H9 (cell line): ENCODE measurements around the gene HOMER3. TPM values are rescaled to one million over a fixed set of nuclear protein-coding genes. Genes with fewer than 3 reads are reported as not detected.

Experiments used
- DNase-seq: peaks from one replicate; pipeline ENCODE4 v3.0.0-alpha.2; 2017
- H2AFZ ChIP-seq: one replicate; pipeline ENCODE4 v1.6.1; 2013; ENCODE audit warnings: mild to moderate bottlenecking, low read length, control low read depth, moderate library complexity
- H2AK5ac ChIP-seq: 2 replicates; pipeline ENCODE4 v1.6.1; 2013; ENCODE audit warnings: low read length, control low read depth, mixed read lengths; ENCODE audit not compliant: insufficient read length
- H2BK120ac ChIP-seq: one replicate; pipeline ENCODE4 v1.6.1; 2013; ENCODE audit warnings: low read depth, mild to moderate bottlenecking, low read length, control low read depth, inconsistent platforms; ENCODE audit not compliant: poor library complexity, severe bottlenecking
- H2BK12ac ChIP-seq: 2 replicates; pipeline ENCODE4 v1.6.1; 2013; ENCODE audit warnings: low read length, control low read depth, mixed read lengths, low read depth; ENCODE audit not compliant: insufficient read length
- H2BK15ac ChIP-seq: 2 replicates; pipeline ENCODE4 v1.6.1; 2013; ENCODE audit warnings: low read depth, low read length, control low read depth
- H2BK20ac ChIP-seq: one replicate; pipeline ENCODE4 v1.6.1; 2013; ENCODE audit warnings: low read depth, mild to moderate bottlenecking, low read length, control low read depth, inconsistent platforms; ENCODE audit not compliant: poor library complexity, severe bottlenecking
- H2BK5ac ChIP-seq: 2 replicates; pipeline ENCODE4 v1.6.1; 2013; ENCODE audit warnings: low read length, control low read depth, mixed read lengths; ENCODE audit not compliant: insufficient read length
- H3K14ac ChIP-seq: 2 replicates; pipeline ENCODE4 v1.6.1; 2013; ENCODE audit warnings: low read length, control low read depth; ENCODE audit not compliant: insufficient read depth
- H3K18ac ChIP-seq: 2 replicates; pipeline ENCODE4 v1.6.1; 2013; ENCODE audit warnings: low read depth, mild to moderate bottlenecking, mixed read lengths, low read length, control low read depth; ENCODE audit not compliant: insufficient read length
- H3K23ac ChIP-seq: 2 replicates; pipeline ENCODE4 v1.6.1; 2013; ENCODE audit warnings: low read length, control low read depth, mixed read lengths, low read depth; ENCODE audit not compliant: insufficient read length
- H3K23me2 ChIP-seq: 2 replicates; pipeline ENCODE4 v1.6.1; 2013; ENCODE audit warnings: low read depth, mild to moderate bottlenecking, mixed read lengths, low read length, control low read depth; ENCODE audit not compliant: insufficient read length, poor library complexity, severe bottlenecking
- H3K27ac ChIP-seq: 2 replicates; pipeline ENCODE4 v1.5.1; 2013; ENCODE audit warnings: low read length, control low read depth, mixed read lengths, low read depth; ENCODE audit not compliant: insufficient read length
- H3K27me3 ChIP-seq: 2 replicates; pipeline ENCODE4 v1.6.1; 2013; ENCODE audit warnings: low read length, control low read depth, inconsistent platforms; ENCODE audit not compliant: insufficient read depth
- H3K4ac ChIP-seq: 2 replicates; pipeline ENCODE4 v1.6.1; 2013; ENCODE audit warnings: low read depth, mild to moderate bottlenecking, control low read depth, inconsistent platforms, low read length, moderate library complexity
- H3K4me1 ChIP-seq: 2 replicates; pipeline ENCODE4 v1.6.1; 2013; ENCODE audit warnings: low read length, control low read depth, inconsistent platforms; ENCODE audit not compliant: insufficient read depth
- H3K4me2 ChIP-seq: 2 replicates; pipeline ENCODE4 v1.6.1; 2013; ENCODE audit warnings: low read length, control low read depth, mixed read lengths; ENCODE audit not compliant: insufficient read length, insufficient read depth
- H3K56ac ChIP-seq: 2 replicates; pipeline ENCODE4 v1.6.1; 2013; ENCODE audit warnings: low read depth, mild to moderate bottlenecking, mixed read lengths, low read length, control low read depth; ENCODE audit not compliant: insufficient read length
- H3K79me1 ChIP-seq: 2 replicates; pipeline ENCODE4 v1.6.1; 2013; ENCODE audit warnings: low read depth, mild to moderate bottlenecking, moderate library complexity, low read length, control low read depth, inconsistent platforms; ENCODE audit not compliant: insufficient read depth, poor library complexity, severe bottlenecking
- H3K79me2 ChIP-seq: 2 replicates; pipeline ENCODE4 v1.6.1; 2013; ENCODE audit warnings: low read length, control low read depth, inconsistent platforms; ENCODE audit not compliant: insufficient read depth
- H3K9ac ChIP-seq: 2 replicates; pipeline ENCODE4 v1.6.1; 2013; ENCODE audit warnings: low read length, control low read depth, mixed read lengths; ENCODE audit not compliant: insufficient read length; ENCODE audit errors: extremely low read depth
- H3K9me3 ChIP-seq: one replicate; pipeline ENCODE4 v1.6.1; 2013; ENCODE audit warnings: low read depth, low read length, inconsistent platforms; ENCODE audit not compliant: control insufficient read depth
- H3T11ph ChIP-seq: one replicate; pipeline ENCODE4 v1.6.1; 2013; ENCODE audit warnings: mild to moderate bottlenecking, low read length, control low read depth, inconsistent platforms
- H4K20me1 ChIP-seq: one replicate; pipeline ENCODE4 v1.6.1; 2013; ENCODE audit not compliant: control insufficient read depth, insufficient read length, insufficient read depth
- H4K5ac ChIP-seq: 2 replicates; pipeline ENCODE4 v1.6.1; 2013; ENCODE audit warnings: low read depth, mild to moderate bottlenecking, mixed read lengths, low read length, control low read depth; ENCODE audit not compliant: insufficient read length
- H4K8ac ChIP-seq: replicated peaks from 2 replicates; pipeline ENCODE4 v1.6.1; 2013; ENCODE audit warnings: low read length, control low read depth, mixed read lengths, low read depth; ENCODE audit not compliant: insufficient read length
- H4K91ac ChIP-seq: 2 replicates; pipeline ENCODE4 v1.6.1; 2013; ENCODE audit warnings: low read depth, mild to moderate bottlenecking, moderate library complexity, mixed read lengths, low read length, control low read depth; ENCODE audit not compliant: insufficient read length
- H3K27ac Mint-ChIP-seq, 3 experiments: 2 replicates in 2 of 3; 3 replicates in 1 of 3; pipeline ENCODE4 v1.8.0; 2020 to 2021; ENCODE audit warnings: mixed read lengths in 3 of 3, mild to moderate bottlenecking in 1 of 3, moderate library complexity in 1 of 3
- H3K27me3 Mint-ChIP-seq: 2 replicates; pipeline ENCODE4 v1.8.0; 2021; ENCODE audit warnings: low read depth, mild to moderate bottlenecking, moderate library complexity, mixed read lengths
- H3K36me3 Mint-ChIP-seq, 3 experiments: 2 replicates in 2 of 3; 3 replicates in 1 of 3; pipeline ENCODE4 v1.8.0; 2020 to 2021; ENCODE audit warnings: low read depth in 3 of 3, mixed read lengths in 3 of 3; ENCODE audit not compliant: insufficient read depth in 1 of 3
- H3K4me1 Mint-ChIP-seq, 2 experiments: 2 replicates each; pipeline ENCODE4 v1.8.0; 2020; ENCODE audit warnings: mixed read lengths in 2 of 2
- H3K4me3 Mint-ChIP-seq, 2 experiments: 2 replicates in 1 of 2; 3 replicates in 1 of 2; pipeline ENCODE4 v1.8.0; 2020 to 2021; ENCODE audit warnings: mild to moderate bottlenecking in 2 of 2, mixed read lengths in 2 of 2, moderate library complexity in 1 of 2
- H3K9me3 Mint-ChIP-seq, 2 experiments: 2 replicates in 1 of 2; 3 replicates in 1 of 2; pipeline ENCODE4 v1.8.0; 2020; ENCODE audit warnings: mild to moderate bottlenecking in 2 of 2, mixed read lengths in 2 of 2, moderate library complexity in 1 of 2
- CTCF ChIP-seq: fragments of 200-600 bp; sonication (generic); conservative IDR thresholded peaks from 3 replicates; pipeline ENCODE4 v1.8.0; 2021; ENCODE audit warnings: antibody characterized with exemption, mild to moderate bottlenecking
- WGBS: extraction: QIAGEN DNeasy Blood & Tissue Kit; methylation state at CpG from one replicate; pipeline ENCODE4 v1.1.7; 2013; ENCODE audit warnings: missing lambda C conversion rate, low lambda C conversion rate, mixed read lengths; ENCODE audit not compliant: insufficient read length; ENCODE audit errors: extremely low coverage; 5-methylcytosine and 5-hydroxymethylcytosine counted together
- total RNA-seq: library from RNA; stranded (reverse); gene quantifications from 2 replicates; pipeline ENCODE4 v1.2.1, GENCODE V29; 2021

The HOMER3 gene
- total RNA-seq, 1 experiment from 2014 or later, result 20.2 TPM

DNA sequence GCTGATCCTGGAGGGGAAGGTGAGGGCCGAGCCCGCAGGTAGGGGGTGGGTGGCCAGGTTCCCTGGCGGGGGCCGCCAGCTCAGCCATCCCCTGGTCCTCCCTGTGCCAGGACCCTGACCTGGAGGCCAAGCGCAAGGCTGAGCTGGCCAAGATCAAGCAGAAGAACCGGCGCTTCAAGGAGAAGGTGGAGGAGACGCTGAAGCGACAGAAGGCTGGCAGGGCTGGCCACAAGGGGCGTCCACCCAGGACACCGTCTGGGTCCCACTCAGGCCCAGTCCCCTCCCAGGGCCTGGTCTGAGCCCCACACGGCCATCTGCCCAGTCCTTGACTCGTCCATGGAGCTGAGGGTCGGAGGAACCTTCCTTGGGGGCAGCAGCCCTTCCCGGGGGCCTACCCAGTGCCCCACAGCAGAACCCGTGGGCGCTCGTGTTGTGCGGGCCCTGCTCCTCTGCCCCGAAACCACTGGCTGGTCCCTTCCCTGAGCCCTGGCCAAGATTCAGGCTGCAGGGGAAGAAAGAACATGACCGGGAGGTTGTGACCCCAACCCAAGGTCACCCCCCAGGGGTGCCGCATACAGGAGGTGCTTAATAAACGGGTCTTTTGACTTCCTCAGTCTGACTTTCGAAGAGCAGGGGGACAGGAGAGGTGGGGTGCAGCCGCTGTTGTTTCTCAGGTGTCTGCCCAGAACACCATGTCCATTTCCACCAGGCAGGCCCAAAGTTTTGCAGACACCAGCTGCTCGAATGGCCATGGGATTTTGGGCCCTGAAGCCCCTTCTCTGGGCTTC is 12.8 kb downstream of the HOMER3 start:
- H3K4me1 Mint-ChIP-seq, result peaks cover 4 to 5% of the 10 kb centered on the region in 2 experiments
- no peak for DNase-seq

More for the DNA sequence above, 12.8 kb downstream of the HOMER3 start:
- Histone ChIP-seq H3K23me2 (peaks cover 3% of the 10 kb centered on the region), H2AFZ (no peak overlapping the region), H3K56ac (no peak overlapping the region), H3K9me3 (no peaks in the 10 kb centered on the region), H3K14ac (no peak overlapping the region), H4K5ac (no peak overlapping the region), H2AK5ac (no peak overlapping the region), H3K18ac (no peak overlapping the region), H4K8ac (no peak overlapping the region), H2BK20ac (no peak overlapping the region), H2BK5ac (no peak overlapping the region), H3K23ac (no peak overlapping the region), H4K20me1 (no peaks in the 10 kb centered on the region), H3T11ph (no peak overlapping the region), H3K79me2 (no peaks in the 10 kb centered on the region), H3K4ac (no peak overlapping the region), H3K4me2 (no peak overlapping the region), H3K9ac (no peak overlapping the region), H3K79me1 (no peaks in the 10 kb centered on the region), H2BK12ac (no peak overlapping the region), H4K91ac (no peak overlapping the region), H3K27ac (no peak overlapping the region), H3K27me3 (no peaks in the 10 kb centered on the region), H3K4me1 (no peaks in the 10 kb centered on the region), H2BK120ac (no peak overlapping the region), H2BK15ac (no peak overlapping the region)
- Mint-ChIP-seq H3K36me3 (peaks cover 10 to 40% (median 39%) of the 10 kb centered on the region in 3 experiments), H3K9me3 (no peaks in the 10 kb centered on the region; a peak in 1 of 5 replicates), H3K4me3 (no peak overlapping the region), H3K27me3 (no peaks in the 10 kb centered on the region), H3K27ac (no peak overlapping the region; a peak in 1 of 7 replicates)
- no peak for TF ChIP-seq CTCF
- WGBS, result no CpG with 5 or more reads among the region's 26 CpGs
